Sigmoid colon (tissue), 7 donors: Measurements from ENCODE around the gene RUNX2. TPM values are rescaled to one million over a fixed set of nuclear protein-coding genes. Genes with fewer than 3 reads are reported as not detected.

ENCODE experiments used
- DNase-seq: peaks from one replicate; pipeline ENCODE4 v3.0.0-alpha.2; 2019
- H3K27ac ChIP-seq, 4 donors: fragments of 200-600 bp; sonication (generic); one replicate each; pipeline ENCODE4 v1.5.1; 2016 to 2019; ENCODE audit warnings: mild to moderate bottlenecking in 1 of 4
- H3K27me3 ChIP-seq, 3 donors: fragments of 200-600 bp; sonication (generic); one replicate each; pipeline ENCODE4 v1.5.1; 2019; ENCODE audit warnings: mild to moderate bottlenecking in 1 of 3
- H3K36me3 ChIP-seq, 4 donors: fragments of 200-600 bp; sonication (generic); one replicate each; pipeline ENCODE4 v1.5.1; 2016 to 2019
- H3K4me1 ChIP-seq, 4 donors: fragments of 200-600 bp; sonication (generic); one replicate each; pipeline ENCODE4 v1.5.1; 2017 to 2019
- H3K4me3 ChIP-seq, 4 donors: fragments of 200-600 bp; sonication (generic); one replicate each; pipeline ENCODE4 v1.5.1; 2017 to 2019; ENCODE audit warnings: mild to moderate bottlenecking in 2 of 4, moderate library complexity in 1 of 4
- H3K9me3 ChIP-seq, 4 donors: fragments of 200-600 bp in 3 of 4; sonication (generic) in 3 of 4; one replicate each; pipeline versions ENCODE4 v1.5.1 to v1.6.1; 2013 to 2019
- EP300 ChIP-seq, 4 donors: sonication (generic); formaldehyde crosslinking; IDR thresholded peaks; one replicate each; pipeline ENCODE4 v1.6.1; 2017; ENCODE audit warnings: antibody characterized with exemption in 4 of 4
- POLR2A ChIP-seq, 2 donors: fragments of 450-650 bp; IDR thresholded peaks; one replicate each; pipeline ENCODE4 v1.6.1; 2016; ENCODE audit warnings: antibody characterized with exemption in 2 of 2, mild to moderate bottlenecking in 2 of 2, moderate library complexity in 2 of 2
- POLR2AphosphoS5 ChIP-seq, 4 donors: sonication (generic); formaldehyde crosslinking; IDR thresholded peaks; one replicate each; pipeline ENCODE4 v1.6.1; 2017; ENCODE audit warnings: antibody characterized with exemption in 4 of 4
- WGBS, 2 donors: extraction: QIAGEN DNeasy Blood & Tissue Kit; methylation state at CpG; one replicate each; pipeline ENCODE4 v1.1.7; 2013; 5-methylcytosine and 5-hydroxymethylcytosine counted together
- intact Hi-C: fragments of 100-400 bp; cut with DNase I; formaldehyde crosslinking; loops from one replicate; pipeline ENCODE4 v1.15.1; 2023
- polyA plus RNA-seq, 3 donors: library from polyadenylated mRNA; stranded (reverse); fragments of 200-250 nt; gene quantifications; one replicate each; pipeline ENCODE4 v1.2.3, GENCODE V29; 2013
- total RNA-seq, 4 donors: library from RNA; depleted of rRNA; stranded (reverse); fragments of >200 nt; gene quantifications; one replicate each; pipeline ENCODE4 v1.1.0, GENCODE V29; 2016
- TF ChIP-seq, protein P1 (sequence below), 4 experiments: fragments of 450-650 bp in 3 of 4; fragments of 200-600 bp in 1 of 4; IDR thresholded peaks; one replicate each; pipeline ENCODE4 v1.5.1; 2016 to 2019; ENCODE audit warnings: antibody characterized with exemption in 4 of 4, mild to moderate bottlenecking in 3 of 4, moderate library complexity in 2 of 4
- donor health status: healthy with polysubstance abuse.
- donor health status: Bipolar disorder and iron deficiency.
- donor health status: healthy.

RUNX2 gene
- total and polyA plus RNA-seq, 7 donors, result 0.92 to 4.7 (median 2.9) TPM

DNA sequence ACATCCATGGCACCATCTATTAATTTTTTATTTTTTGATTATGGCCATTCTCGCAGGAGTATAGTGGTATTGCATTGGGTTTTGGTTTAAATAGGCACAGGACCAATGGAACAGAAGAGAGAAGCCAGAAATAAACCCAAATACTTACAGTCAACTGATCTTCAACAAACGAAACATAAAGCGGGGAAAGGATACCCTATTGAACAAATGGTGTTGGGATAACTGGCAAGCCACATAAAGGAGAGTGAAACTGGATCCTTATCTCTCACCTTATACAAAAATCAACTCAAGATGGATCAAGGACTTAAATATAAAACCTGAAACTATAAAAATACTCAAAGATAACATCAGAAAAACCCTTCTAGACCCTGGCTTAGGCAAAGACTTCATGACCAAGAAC is 25.3 kb upstream of the RUNX2 start:
- H3K27ac ChIP-seq, result no peak overlapping the region
- intact Hi-C loops, result no loop called here
- H3K36me3 ChIP-seq, result no peaks in the 10 kb centered on the region
- no peaks in the 10 kb centered on the region for H3K4me1 ChIP-seq
- no peak for DNase-seq
- peaks cover 0 to 2% (median 0%) of the 10 kb centered on the region in 4 donors for H3K9me3 ChIP-seq
- 96 to 97% methylated on average over 3 of the region's 3 CpGs for WGBS, 2 donors
- no peak overlapping the region for H3K4me3 ChIP-seq
- no peaks in the 10 kb centered on the region for H3K27me3 ChIP-seq
- TF ChIP-seq, protein P1, sequence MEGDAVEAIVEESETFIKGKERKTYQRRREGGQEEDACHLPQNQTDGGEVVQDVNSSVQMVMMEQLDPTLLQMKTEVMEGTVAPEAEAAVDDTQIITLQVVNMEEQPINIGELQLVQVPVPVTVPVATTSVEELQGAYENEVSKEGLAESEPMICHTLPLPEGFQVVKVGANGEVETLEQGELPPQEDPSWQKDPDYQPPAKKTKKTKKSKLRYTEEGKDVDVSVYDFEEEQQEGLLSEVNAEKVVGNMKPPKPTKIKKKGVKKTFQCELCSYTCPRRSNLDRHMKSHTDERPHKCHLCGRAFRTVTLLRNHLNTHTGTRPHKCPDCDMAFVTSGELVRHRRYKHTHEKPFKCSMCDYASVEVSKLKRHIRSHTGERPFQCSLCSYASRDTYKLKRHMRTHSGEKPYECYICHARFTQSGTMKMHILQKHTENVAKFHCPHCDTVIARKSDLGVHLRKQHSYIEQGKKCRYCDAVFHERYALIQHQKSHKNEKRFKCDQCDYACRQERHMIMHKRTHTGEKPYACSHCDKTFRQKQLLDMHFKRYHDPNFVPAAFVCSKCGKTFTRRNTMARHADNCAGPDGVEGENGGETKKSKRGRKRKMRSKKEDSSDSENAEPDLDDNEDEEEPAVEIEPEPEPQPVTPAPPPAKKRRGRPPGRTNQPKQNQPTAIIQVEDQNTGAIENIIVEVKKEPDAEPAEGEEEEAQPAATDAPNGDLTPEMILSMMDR (IDR thresholded peaks at IDR 0.05), result no peak
- TF ChIP-seq POLR2A (IDR thresholded peaks at IDR 0.05) (no peak), POLR2AphosphoS5 (IDR thresholded peaks at IDR 0.05) (no peak)

DNA sequence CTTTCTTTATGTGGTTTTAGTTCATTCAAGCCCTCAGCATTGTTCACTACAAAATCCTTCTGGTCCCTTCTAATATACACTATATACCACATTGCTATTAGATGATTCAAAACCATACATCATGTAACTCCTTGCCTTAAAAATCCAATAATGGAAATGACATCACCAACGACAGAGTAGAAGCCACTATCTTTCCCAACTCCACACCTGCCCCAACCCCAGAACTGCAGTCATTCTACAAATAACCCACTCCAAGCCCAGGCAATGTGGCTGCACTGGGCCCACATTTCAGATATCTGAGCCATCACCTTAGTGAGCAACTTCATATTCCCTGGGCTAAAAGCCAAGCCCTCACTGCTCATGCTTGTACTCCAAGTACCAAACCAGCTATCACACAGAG is 22.6 kb upstream of the RUNX2 start:
- H3K4me3 ChIP-seq, result no peak overlapping the region
- WGBS, 2 donors, result 79 to 84% methylated on average over 1 of the region's 1 CpG
- no peak overlapping the region for H3K27ac ChIP-seq
- TF ChIP-seq EP300 (IDR thresholded peaks at IDR 0.05) (no peak), POLR2A (IDR thresholded peaks at IDR 0.05) (no peak), POLR2AphosphoS5 (IDR thresholded peaks at IDR 0.05) (no peak)
- TF ChIP-seq, protein P1 (IDR thresholded peaks at IDR 0.05), result no peak
- no peak for DNase-seq
- no peaks in the 10 kb centered on the region for H3K4me1 ChIP-seq
- no peaks in the 10 kb centered on the region for H3K36me3 ChIP-seq
- H3K27me3 ChIP-seq, result no peaks in the 10 kb centered on the region
- H3K9me3 ChIP-seq, result peaks cover 0 to 2% (median 0%) of the 10 kb centered on the region in 4 donors
- intact Hi-C loops, result no loop called here

DNA sequence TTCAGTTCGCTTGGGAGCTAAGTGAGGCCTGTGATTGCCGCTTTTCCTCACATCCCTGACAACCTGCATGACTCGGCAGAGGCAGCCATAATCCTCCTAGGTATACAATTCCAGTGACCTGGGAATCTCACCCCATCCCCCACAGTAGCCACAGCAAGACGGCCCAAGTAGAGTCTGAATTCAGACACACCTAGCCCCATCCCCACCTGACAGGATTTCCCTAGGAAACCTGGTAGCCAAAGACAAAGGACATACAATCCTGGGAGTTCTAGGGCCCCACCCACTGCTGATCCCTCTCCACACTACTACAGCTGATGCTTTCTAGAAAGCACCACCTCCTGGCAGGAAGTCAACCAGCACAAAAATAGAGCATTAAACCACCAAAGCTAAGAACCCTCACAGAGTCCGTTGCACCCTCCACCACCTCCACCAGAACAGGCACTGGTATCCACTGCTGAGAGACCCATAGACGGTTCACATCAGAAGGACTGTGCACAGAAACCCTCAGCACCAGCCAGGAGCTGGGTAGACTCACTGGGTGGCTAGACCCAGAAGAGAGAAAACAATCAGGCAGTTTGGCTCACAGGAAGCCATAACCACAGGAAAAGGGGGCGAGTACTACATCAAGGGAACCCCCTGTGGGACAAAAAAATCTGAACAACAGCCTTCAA is 17.9 kb upstream of the RUNX2 start:
- Histone ChIP-seq H3K27ac (no peak overlapping the region), H3K36me3 (no peaks in the 10 kb centered on the region), H3K27me3 (no peaks in the 10 kb centered on the region), H3K9me3 (peaks cover 0 to 2% (median 0%) of the 10 kb centered on the region in 4 donors), H3K4me1 (no peaks in the 10 kb centered on the region), H3K4me3 (no peak overlapping the region)
- intact Hi-C loops, result no loop called here
- no peak for DNase-seq
- WGBS, 2 donors, result 77 to 91% methylated on average over 7 of the region's 7 CpGs
- TF ChIP-seq POLR2A (IDR thresholded peaks at IDR 0.05), result no peak
- no peak for TF ChIP-seq EP300 (IDR thresholded peaks at IDR 0.05)

DNA sequence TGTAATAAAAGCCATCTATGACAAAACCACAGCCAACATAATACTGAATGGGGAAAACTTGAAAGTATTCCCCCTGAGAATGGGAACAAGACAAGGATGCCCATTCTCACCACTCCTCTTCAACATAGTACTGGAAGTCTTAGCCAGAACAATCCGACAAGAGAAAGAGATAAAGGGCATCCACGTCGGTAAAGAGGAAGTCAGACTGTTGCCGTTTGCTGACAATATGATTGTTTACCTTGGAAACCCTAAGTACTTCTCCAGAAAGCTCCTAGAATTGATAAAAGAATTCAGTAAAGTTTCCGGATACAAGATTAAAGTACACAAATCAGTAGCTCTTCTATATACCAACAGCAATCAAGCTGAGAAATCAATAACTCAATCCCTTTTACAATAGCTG is 14.0 kb upstream of the RUNX2 start:
- Histone ChIP-seq H3K27me3 (no peaks in the 10 kb centered on the region), H3K9me3 (no peaks in the 10 kb centered on the region), H3K36me3 (no peaks in the 10 kb centered on the region), H3K27ac (no peak overlapping the region), H3K4me3 (no peak overlapping the region), H3K4me1 (no peaks in the 10 kb centered on the region)
- 45 to 63% methylated on average over 5 of the region's 5 CpGs for WGBS, 2 donors
- TF ChIP-seq EP300 (IDR thresholded peaks at IDR 0.05) (no peak), POLR2AphosphoS5 (IDR thresholded peaks at IDR 0.05) (no peak), POLR2A (IDR thresholded peaks at IDR 0.05) (no peak)
- TF ChIP-seq, protein P1 (IDR thresholded peaks at IDR 0.05), result no peak
- DNase-seq, result no peak
- intact Hi-C loops, result no loop called here

DNA sequence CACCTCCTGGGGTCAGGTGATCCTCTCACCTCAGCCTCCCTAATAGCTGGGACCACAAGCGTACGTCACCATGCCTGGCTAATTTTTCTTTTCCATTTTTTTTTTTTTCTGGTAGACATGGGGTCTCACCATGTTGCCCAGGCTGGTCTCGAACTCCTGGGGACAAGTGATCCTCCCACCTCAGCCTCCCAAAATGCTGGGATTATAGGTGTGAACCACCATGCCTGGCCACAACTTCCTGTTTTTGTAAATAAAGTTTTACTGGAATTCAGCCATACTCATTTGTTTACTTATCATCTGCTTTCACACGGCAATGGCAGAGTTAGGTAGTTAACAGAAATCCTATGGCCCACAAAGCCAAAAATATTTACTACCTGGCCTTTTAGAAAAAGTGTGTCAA is 7.8 kb upstream of the RUNX2 start:
- no peaks in the 10 kb centered on the region for H3K9me3 ChIP-seq
- H3K27me3 ChIP-seq, result no peaks in the 10 kb centered on the region
- H3K4me1 ChIP-seq, result no peaks in the 10 kb centered on the region
- no peaks in the 10 kb centered on the region for H3K36me3 ChIP-seq
- 78 to 88% methylated on average over 4 of the region's 4 CpGs for WGBS, 2 donors
- no peak overlapping the region for H3K4me3 ChIP-seq
- H3K27ac ChIP-seq, result no peak overlapping the region
- DNase-seq, result no peak
- TF ChIP-seq POLR2A (IDR thresholded peaks at IDR 0.05), result no peak
- no peak for TF ChIP-seq POLR2AphosphoS5 (IDR thresholded peaks at IDR 0.05)
- no peak for TF ChIP-seq EP300 (IDR thresholded peaks at IDR 0.05)
- TF ChIP-seq, protein P1 (IDR thresholded peaks at IDR 0.05), result no peak
- intact Hi-C loops, result no loop called here
